ENCODE data around the gene TMEM141.
A peak's percentile ranks its signal among the peaks of the same experiment; 100 is the strongest.

TMEM141 gene

GRCh38 chr9:136807281-136808074 is 16.3 kb downstream of the TMEM141 start, which contains the start of gene RABL6:
Gene RABL6 (plus strand): TSS chr9:136807948. CDS start chr9:136808197, 249 bp downstream.
- FAIRE-seq, result peak; percentile 55

GRCh38 chr9:136808075-136808805 is 17.1 kb downstream of the TMEM141 start:
- no peak for FAIRE-seq
- DNase-seq (ENCODE audit: insufficient read length, low spot score), result no peak

More at GRCh38 chr9:136807281-136808074, 16.3 kb downstream of the TMEM141 start, which contains the start of gene RABL6:
- DNase-seq (ENCODE audit: insufficient read length, low spot score), result peak; percentile 99

GRCh38 chr9:136808806-136809158 is 17.6 kb downstream of the TMEM141 start:
- FAIRE-seq, result no peak
- DNase-seq (ENCODE audit: insufficient read length, low spot score), result no peak

- FAIRE-seq, result no peak
- no peak for DNase-seq (ENCODE audit: insufficient read length, low spot score)
Measured at GRCh38 chr9:136814725-136815421, 23.7 kb downstream of the TMEM141 start.

GRCh38 chr9:136815422-136815782 is 24.3 kb downstream of the TMEM141 start:
- DNase-seq (ENCODE audit: insufficient read length, low spot score), result no peak

GRCh38 chr9:136820971-136821825 is 30.1 kb downstream of the TMEM141 start:
- DNase-seq (ENCODE audit: insufficient read length, low spot score), result no peak
- FAIRE-seq, result no peak

More at GRCh38 chr9:136815422-136815782, 24.3 kb downstream of the TMEM141 start:
- FAIRE-seq, result no peak

- no peak for DNase-seq (ENCODE audit: insufficient read length, low spot score)
- FAIRE-seq, result no peak
Measured at GRCh38 chr9:136821826-136822544, 30.8 kb downstream of the TMEM141 start.

- FAIRE-seq (no peak), DNase-seq (ENCODE audit: insufficient read length, low spot score) (no peak)
Measured at GRCh38 chr9:136823136-136824046, 32.2 kb downstream of the TMEM141 start.

- FAIRE-seq (no peak), DNase-seq (ENCODE audit: insufficient read length, low spot score) (no peak)
Measured at GRCh38 chr9:136824496-136825225, 33.5 kb downstream of the TMEM141 start.

- FAIRE-seq, result no peak
- DNase-seq (ENCODE audit: insufficient read length, low spot score), result no peak
Measured at GRCh38 chr9:136825295-136826187, 34.4 kb downstream of the TMEM141 start.

GRCh38 chr9:136826188-136826541 is 35.0 kb downstream of the TMEM141 start:
- FAIRE-seq, result no peak
- DNase-seq (ENCODE audit: insufficient read length, low spot score), result no peak

- FAIRE-seq (no peak), DNase-seq (ENCODE audit: insufficient read length, low spot score) (no peak)
Measured at GRCh38 chr9:136826703-136827582, 35.8 kb downstream of the TMEM141 start.

GRCh38 chr9:136827794-136828473 is 36.8 kb downstream of the TMEM141 start:
- FAIRE-seq (no peak), DNase-seq (ENCODE audit: insufficient read length, low spot score) (no peak)

- DNase-seq (ENCODE audit: insufficient read length, low spot score) (no peak), FAIRE-seq (no peak)
Measured at GRCh38 chr9:136828474-136829140, 37.5 kb downstream of the TMEM141 start.

- no peak for DNase-seq (ENCODE audit: insufficient read length, low spot score)
- FAIRE-seq, result no peak
Measured at GRCh38 chr9:136829412-136829811, 38.3 kb downstream of the TMEM141 start.

All from GM19239 (cell line).